LNCaP clone FGC (cell line): ENCODE data around the gene KLHL11.

Experiments used
- DNase-seq: peaks from one replicate; pipeline ENCODE4 v3.0.0-alpha.2; 2011; ENCODE audit warnings: low read depth
- H3K4me3 ChIP-seq: 2 replicates; pipeline ENCODE4 v1.5.1; 2011; ENCODE audit warnings: mild to moderate bottlenecking, low read depth, low read length, control low read depth
- CTCF ChIP-seq: IDR thresholded peaks from 2 replicates; pipeline ENCODE4 v1.5.1; 2012; ENCODE audit warnings: mild to moderate bottlenecking; ENCODE audit not compliant: control insufficient read depth, insufficient read depth; ENCODE audit errors: extremely low read depth

Gene KLHL11

GRCh38 chr17:41810659-41811548, 54.3 kb downstream of the KLHL11 start:
- peak overlapping the region; percentile 68 for H3K4me3 ChIP-seq
- no peak for DNase-seq
- no peak for TF ChIP-seq CTCF

GRCh38 chr17:41806685-41807445, 58.4 kb downstream of the KLHL11 start:
- no peak for DNase-seq
- no peak overlapping the region for H3K4me3 ChIP-seq
- no peak for TF ChIP-seq CTCF
